Esophagus squamous epithelium (tissue), 4 donors: ENCODE results near the gene HTR3E.

Experiments used
- CTCF ChIP-seq, 6 experiments: fragments of 450-650 bp in 4 of 6; fragments of 200-600 bp in 2 of 6; sonication (generic) in 2 of 6; IDR thresholded peaks; one replicate each; pipeline ENCODE4 v1.5.1; 2016 to 2019; ENCODE audit warnings: antibody characterized with exemption in 6 of 6, mild to moderate bottlenecking in 4 of 6, moderate library complexity in 4 of 6
- POLR2A ChIP-seq, 4 donors: fragments of 450-650 bp; IDR thresholded peaks; one replicate each; pipeline ENCODE4 v1.6.1; 2017; ENCODE audit warnings: antibody characterized with exemption in 4 of 4, mild to moderate bottlenecking in 4 of 4, moderate library complexity in 3 of 4

- TF ChIP-seq POLR2A (IDR thresholded peaks at IDR 0.05) (no peak), CTCF (IDR thresholded peaks at IDR 0.05) (no peak)
Measured at GRCh38 chr3:184126006-184126405, 29.1 kb downstream of the HTR3E start.
